ENCODE results near the gene RAPGEF1. TPM values are rescaled to one million over a fixed set of nuclear protein-coding genes. Genes with fewer than 3 reads are reported as not detected.
"Not testable (repeated sequence)": the region's sequence is repeated elsewhere in the genome, so short reads cannot be mapped to it uniquely, and the experiment has no call there.

Gene RAPGEF1
- polyA plus RNA-seq, 12 donors: 68.2 to 123 (median 82.8) TPM; not detected in 1

DNA sequence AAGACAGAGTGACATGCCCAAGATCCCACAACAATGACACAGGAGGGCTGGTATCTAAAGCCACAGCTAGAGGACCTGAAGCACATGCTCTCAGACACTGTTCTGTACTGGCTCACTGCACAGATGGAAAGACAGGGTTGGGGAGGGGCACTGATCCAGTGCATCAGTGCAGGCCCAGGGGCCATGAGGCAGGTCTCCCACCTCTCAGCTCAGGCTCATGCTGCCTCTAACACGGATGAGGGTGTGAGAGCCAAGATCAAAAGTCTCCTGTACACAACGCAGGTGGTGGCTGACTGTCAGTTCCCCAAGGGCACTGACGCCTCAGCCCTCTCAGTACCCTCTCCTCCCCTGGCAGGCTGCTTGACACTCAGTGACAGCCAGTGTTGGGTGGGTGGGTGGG lies 10.9 kb downstream of the RAPGEF1 start:
- DNase-seq: no peak

DNA sequence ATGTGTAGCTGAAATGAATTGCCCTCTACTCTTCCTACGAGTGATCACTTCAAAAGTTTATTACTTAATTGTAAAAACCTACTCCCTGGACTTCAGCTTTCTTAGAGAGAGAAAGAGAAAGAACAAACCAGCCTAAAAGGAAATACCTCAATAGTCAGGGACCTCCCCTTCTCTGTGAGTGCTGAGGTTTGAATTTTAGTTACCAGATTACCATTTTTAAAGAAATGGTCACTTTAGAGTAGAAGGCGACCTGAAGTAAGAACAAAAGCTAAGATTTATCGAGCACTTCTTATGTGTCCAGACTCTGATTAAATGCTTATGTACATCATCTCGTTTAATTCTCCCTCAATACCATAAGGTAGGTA lies 11.3 kb downstream of the RAPGEF1 start:
- DNase-seq: no peak

DNA sequence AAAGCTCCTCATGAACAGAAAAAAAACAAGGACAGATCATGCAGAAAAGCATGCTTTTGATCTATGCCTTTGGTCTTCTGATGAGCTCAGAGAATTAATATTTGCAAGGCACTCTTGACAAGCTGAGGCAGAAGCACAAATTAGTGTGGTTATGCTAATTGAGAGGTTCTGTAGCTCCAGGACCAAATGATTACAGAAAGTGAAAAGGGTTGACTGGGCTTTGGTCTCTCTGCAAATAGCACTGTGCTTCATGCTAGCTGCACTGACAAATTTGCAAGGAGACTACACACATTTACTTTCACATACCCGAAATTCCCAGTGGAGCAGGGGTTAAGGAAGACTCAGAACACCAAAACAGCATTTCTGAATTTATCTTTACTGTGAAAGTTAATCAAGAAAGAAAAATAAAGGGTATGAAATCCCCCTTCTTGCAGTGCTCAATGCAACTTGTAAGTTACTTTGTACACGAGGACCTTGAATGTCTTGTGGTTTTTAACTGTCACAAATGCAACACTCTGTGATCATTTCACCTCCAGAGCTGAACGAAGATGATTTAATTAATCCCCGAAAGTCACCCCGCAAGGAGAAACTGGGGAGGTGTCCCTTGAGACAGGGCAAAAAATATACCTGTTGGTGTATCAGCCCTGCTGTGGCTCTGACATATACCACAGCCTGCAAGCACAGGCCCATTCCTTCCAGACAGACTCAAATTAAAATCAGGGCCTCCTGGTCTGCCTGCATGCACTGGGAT lies 11.9 kb downstream of the RAPGEF1 start:
- no peak for DNase-seq

DNA sequence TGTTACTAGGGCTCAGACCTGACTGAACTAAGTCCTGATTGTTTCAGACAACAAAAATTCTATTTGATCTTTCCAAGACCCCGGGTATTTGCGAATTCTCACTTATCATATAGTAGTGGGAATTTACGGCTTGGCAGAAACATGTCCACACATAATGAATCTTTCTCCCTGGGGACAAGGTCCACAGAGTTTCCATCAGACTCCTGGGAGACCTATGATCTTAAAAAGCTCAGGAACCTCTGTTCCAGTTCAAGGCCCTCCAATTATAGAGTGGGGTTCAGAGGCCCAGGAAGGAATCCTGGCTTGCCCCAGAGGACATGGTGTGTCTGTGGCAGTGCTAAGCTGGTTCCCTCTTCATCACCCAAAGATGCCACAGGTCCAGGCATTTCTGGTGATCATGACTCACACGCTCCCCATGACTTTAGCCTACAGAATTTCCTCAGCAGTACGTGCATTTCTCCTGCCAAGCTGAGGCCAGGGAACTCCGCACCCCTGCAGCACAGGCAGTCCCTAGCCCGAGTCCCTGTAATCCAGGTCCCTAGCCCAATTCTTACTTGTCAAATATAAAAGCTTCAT lies 12.6 kb downstream of the RAPGEF1 start:
- DNase-seq: no peak

DNA sequence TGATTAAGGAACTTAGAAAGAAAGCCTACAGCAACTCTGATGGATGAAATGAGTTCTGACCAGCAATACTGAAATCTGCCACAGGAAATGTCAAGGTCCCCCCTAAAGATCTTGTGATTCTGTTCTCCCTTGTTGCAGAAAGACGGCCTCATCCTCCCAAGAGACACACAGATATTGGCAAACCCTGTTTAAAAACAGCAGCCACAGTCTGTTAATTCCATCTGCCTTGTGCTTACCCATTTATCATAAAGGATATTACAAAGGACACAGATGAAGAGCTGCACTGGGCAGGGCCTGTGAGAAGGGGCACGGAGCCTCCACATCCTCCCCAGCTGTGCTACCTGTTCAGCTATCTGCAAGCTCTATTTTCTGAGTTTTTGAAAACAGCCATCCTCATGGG lies 15.2 kb downstream of the RAPGEF1 start:
- DNase-seq: no peak

DNA sequence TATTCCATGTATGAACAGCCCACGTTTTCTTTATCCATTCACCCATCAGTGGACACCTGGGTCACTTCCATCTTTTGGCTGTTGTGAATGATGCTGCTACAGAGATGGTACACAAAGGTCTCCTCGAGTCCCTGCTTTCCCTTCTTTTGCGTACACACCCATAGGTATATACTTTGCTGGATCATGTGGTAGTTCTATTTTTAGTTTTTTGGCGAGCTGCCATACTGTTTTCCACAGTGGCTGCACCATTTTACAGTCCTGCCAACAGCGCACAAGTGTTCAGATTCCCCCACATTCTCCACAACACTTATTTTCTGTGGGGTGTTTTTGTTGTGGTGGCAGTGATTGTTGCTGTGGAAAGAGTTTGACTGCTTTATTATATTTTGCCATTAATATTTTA lies 16.2 kb downstream of the RAPGEF1 start:
- no peak for DNase-seq

DNA sequence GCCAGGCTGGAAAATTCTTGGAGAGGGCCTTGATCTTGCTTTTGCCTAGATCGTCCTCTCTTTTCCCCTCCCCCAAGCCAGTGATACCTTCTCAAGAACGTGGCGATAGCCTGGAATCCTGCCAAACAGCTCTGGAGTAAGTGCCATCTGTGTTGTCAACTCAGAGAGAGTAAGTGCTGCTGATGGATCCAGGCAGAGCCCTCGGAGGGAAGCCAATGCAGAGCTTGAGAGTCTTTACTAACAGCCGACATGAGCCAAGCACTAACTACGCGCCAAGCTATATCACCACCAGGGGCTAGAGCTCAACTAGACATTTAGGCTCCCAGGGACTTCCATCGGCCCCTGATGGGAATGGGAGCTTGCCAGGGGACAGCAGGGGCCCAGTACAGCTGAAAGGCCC lies 17.6 kb downstream of the RAPGEF1 start:
- DNase-seq: no peak

DNA sequence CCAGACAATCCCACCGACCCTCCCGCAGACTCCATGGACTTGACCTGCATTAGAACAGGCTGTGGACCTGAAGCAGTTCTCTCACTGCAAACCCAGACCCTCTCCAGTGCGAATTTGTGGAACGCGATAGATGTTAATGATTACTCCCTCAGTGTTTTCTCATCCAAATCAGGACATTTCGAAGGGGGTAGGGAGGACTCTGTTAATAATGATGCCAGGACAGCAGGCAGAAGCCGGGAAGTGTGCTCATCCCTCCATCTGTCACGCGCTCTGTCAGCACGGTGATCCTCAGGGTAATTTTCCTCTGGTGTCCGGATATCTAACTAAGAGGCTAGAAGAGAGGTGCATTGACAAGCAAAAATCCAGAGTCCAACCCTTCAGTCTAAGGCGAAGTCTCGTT lies 18.8 kb downstream of the RAPGEF1 start:
- DNase-seq: no peak

DNA sequence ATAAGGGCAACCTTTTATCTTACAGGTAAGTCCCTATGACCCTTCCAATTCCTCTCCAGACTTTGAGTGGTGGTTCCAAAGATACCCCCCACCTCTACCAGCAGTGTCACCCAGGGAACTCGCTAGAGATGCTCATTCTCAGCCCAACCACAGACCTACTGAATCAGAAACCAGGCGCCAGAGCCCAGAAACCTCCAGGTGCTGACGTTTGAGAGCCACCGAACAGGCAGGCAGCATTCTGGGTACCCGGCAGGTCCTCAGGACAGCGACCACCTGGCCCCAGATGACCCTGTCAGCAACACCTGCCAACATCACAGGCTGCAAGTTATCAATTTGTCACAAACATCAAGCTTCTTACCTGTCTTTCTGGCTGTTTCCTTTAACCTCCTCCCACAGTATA lies 19.5 kb downstream of the RAPGEF1 start:
- no peak for DNase-seq

DNA sequence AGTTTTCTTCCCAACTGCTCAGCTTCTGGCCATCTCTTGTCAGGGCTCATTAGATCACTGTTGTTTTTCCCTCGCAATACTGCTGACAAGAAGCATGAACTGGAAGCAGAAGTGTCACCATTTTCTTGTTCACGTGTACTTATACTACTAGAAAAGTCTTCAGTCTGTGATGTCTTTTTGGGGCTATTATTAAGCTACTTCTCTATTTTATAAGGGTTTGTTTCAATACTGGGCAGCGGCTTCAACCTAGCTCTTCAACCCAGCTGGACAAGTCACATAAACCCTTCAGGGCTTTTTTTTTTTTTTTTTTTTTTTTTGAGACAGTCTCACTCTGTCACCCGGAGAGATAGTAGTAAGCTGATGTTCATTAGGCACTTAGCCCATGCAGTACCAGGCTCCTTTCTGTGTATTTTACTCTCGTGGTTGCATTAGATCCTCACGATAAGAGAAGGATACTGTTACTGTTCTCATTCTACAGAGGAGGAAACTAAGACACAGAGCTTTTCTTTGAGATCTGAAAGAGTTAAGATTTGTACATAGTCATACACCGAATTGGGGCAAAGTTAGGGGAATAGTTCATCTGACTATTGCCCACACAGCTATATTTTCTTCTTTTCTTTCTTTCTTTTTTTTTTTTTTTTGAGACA lies 20.5 kb downstream of the RAPGEF1 start:
- DNase-seq: no peak

DNA sequence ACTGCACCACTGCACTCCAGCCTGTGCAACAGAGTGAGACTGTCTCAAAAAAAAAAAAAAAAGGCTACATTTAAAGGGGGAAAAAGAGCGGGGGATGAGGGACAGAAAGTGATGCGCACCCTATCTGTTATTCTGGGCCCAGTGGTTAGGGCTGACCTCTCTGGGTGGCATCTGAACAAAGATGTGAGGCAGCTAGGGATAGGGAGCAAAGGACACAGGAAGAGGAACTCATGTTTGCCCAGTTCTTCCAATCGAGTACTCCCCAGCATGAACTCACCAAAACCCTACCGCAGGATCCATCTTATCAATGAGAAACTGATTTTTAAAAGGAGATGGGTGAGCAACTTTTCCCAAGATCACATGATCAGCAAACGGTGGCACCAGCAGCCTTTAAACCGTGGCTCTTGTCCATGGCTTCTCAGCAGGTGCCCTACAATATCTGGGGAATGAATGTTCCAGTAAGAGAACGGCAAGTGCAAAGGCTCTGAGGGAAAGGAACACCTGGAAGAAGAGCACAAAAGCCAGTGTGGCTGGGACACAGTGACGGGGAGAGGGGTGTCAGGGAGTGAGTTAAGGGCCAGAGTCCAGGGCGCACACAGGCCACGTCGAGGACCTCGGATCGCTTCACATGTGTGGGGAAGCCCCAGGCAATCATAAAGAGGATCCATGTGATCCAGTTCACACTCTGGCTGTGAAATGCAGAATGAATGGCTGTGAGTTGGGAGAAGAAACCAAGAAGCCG lies 22.0 kb downstream of the RAPGEF1 start:
- DNase-seq: no peak

DNA sequence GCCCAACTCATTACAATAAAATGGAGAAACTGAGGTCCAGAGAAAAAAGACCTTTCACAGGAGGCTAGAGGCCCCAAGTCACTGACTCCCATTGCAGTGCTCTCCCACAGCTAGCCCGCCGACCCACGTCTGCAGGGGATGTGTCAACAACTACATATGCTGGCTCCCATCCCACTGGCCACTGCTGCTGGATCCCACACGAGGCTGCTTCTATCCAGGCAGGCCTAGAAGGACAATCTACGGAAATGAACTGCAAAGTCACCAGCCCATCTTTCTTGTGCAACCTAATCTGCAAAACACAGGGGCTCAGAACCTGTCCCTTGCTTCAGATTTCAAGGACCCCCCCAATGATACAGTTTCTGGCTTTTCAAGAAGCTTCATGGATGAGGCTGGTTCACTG lies 24.0 kb downstream of the RAPGEF1 start:
- no peak for DNase-seq

DNA sequence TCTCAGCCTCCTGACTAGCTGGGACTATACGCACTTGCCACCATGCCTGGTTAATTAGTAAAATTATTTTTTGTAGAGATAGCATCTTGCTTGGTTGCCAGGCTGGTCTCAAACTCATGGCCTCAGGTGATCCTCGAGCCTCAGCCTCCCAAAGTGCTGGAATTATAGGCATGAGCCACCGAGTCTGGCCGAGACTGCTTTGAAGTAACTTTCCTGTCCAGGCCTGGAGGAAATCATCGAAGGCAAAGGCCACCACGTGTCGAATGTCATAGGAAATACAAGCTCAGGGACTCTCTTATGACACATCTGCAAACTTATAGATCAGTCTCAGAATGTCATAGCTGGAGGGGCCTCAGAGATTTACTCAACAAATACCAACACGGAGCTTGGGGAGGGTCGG lies 25.1 kb downstream of the RAPGEF1 start:
- DNase-seq: no peak

DNA sequence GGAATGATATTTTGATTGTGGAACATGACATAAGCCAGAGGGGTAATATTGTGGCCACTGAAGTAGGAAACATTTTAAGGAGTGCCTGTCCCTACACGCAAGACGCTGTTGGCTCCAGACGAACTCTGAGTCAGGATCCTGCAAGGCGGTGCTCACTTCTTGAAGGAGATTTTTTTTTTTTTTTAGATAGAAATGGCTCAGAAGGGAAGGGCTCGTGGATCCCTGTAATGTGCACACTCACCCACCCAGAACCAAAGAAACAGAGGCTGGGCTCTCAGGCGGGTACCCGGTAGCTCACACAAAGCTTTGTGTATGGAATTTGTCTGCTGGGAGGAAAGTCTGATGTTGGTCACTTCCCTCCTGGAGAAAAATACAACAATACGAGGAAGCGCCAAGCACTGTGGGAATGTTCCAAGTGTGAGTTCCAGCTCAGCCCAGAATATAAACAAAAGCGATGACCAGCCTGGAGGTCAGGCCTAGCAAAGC lies 25.7 kb downstream of the RAPGEF1 start:
- DNase-seq: no peak

DNA sequence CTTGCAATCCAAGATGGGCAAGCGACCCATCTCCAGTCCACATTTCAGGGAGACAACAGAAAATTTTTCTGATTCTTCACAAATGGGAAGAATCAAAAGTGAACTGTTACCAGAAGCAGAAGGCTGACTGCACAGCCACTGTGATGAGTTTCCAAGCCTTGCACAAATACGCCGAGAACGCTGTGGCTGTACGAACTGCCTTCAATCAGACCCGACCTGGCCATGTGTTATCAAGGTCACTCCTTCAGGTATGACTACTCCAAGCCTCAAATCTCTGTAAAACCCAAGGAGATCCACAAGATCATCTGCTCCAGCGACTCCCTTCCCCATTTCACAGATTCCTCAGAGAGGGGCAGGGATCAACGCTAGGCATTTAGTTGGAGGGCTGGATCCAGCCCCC lies 26.9 kb downstream of the RAPGEF1 start:
- DNase-seq: no peak

DNA sequence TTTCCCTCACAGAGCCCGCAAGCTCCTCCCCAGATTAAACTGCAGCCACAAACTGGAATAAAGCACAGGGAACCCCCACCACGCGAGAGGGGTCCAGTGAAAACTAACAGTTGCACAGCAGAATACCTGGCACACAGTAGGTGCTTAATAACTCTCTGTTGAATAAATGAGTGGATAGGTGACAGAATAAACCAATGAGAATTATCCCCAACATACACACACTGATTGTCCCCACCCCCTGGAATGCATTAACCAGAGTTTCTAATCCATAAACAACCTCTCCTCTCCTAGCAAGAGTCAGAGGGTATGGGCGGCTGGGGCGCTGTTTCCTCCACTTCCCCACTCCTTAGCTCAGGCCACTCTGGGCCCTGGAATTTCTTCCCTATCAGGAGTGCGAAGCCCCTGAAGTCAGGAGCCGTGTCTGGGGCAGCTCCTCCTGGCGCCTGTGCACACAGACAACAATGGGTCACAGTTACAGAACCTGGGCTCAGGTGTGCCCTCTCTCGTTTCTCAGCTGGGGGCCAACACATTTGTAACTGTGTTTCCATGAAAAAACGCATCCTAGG lies 27.6 kb downstream of the RAPGEF1 start:
- DNase-seq: no peak

DNA sequence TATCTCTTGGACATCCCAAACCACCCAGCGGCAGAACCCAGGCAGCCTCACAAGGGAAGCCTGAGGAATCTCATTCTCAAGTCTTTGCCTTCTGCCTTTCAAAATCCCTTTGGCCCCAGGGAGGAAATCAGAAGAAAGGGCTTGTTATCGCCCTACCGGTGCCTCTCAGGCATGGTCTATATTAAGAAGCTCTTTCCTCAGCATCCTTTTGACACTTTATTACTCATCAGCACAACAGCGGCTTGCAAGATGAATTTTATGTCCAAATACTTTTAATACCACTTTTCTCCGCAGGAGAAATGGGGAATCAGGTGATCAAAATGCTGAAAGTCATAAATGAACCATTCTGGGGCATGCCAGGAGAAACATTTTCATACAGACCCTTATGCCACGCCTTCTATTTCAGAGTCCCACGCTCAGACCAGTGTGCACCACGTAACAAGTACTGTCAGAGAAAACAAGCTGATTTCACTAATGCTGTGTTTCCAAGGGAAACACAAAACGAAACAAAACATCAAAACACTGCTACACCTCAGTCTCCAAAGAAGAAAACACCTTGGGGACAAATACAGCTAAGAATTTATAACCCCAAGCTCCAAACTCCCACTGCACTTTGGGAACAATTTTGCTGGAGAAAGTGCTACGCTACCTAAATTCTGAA lies 30.0 kb downstream of the RAPGEF1 start:
- DNase-seq: no peak

DNA sequence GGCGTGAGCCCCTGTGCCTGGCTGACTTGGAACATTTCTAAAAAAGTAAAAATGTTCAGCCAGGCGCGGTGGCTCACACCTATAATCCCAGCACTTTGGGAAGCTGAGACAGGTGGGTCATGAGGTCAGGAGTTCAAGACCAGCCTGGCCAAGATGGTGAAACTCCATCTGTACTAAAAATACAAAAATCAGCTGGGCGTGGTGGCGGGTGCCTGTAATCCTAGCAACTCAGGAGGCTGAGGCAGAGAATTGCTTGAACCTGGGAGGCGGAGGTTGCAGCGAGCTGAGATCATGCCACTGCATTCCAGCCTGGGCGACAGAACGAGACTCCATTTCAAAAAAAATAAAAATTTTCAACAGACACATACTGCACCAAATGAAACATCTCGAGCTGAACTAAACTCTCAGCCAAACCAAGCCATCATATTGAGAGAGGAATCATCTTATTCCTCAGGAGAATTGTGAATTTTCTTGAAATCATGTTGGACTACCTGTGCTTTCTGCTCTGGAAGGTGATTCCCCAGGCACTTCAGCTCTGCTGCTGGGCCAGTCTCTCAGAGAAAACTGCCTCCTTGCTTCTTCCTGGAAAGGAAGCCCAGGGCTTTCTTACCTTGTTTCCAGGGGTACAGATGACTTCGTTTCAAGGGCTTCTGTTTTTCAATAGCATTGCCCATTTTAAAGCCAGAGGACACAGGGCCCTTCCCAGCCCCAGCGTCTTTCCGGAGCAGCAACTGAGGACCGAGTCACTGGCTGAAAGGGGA lies 30.7 kb downstream of the RAPGEF1 start:
- DNase-seq: not testable (repeated sequence)

DNA sequence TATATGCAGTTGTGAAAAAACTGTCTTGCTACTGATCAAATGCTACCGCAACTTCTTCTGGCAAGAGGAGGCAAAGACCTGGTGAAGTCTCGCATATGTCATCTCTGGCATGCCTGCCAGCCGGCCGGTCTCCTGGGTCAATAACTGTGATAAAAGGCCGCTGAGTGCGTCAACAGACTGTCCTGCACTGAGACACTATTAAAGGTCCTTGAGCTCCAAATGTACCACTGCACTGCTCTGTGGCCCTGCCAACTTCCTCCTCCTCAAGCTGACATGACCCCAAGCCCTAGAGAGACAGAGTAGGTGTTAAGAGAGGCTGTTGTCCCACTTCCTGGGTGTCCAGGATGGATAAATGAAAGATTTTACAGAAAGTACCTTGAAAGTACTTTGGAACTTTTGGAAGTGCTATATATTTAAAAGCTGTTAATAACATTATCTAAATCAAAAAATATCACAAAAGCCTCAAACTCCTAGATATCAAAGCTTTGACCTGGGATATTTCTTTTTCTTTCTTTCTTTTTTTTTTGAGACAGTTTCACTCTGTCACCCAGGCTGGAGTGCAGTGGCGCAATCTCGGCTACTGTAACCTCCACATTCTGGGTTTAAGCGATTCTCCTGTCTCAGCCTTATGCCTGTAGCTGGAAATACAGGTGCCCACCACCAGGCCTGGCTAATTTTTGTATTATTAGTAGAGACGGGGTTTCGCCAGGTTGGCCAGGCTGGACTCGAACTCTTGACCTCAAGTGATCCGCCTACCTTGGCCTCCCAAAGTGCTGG lies 31.5 kb downstream of the RAPGEF1 start:
- DNase-seq: no peak

DNA sequence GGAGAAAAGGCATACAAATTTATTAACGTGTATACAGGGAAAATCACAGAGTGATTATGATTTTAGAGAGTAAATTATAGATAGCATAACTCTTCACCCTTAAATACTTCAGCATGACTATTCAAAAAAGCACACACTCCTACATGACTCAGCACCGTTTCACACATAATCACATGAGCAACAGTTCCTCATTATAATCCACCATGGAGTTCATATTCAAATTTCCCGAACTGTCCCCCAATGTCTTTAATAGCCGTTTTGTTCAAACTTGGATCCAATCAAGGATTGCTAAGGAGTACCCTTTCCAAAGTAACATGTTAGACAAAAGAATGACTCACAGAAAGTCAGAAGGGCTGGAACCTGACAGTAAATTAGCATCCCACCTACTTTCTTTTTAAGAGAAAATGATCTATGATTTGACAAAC lies 32.1 kb downstream of the RAPGEF1 start:
- no peak for DNase-seq
